ENCODE results near the gene SEZ6L. TPM values are rescaled to one million over a fixed set of nuclear protein-coding genes. Genes with fewer than 3 reads are reported as not detected.

SEZ6L gene
- under 1 TPM in 1 of 2 donors, not detected in 1; 0.14 TPM for total RNA-seq

- Mint-ChIP-seq H3K36me3 (peaks cover 7 to 10% of the 10 kb centered on the region in 2 donors), H3K27ac (no peak within 1 kb of the TSS), H3K9me3 (no peaks in the 10 kb centered on the region)
- ATAC-seq (no peak), DNase-seq (ENCODE audit: low spot score in 2 of 2) (no peak)
These were observed at the start of gene SEZ6L for GRCh38 chr22:26169315-26170111. Gene SEZ6L (plus strand): TSS chr22:26169462. CDS start chr22:26169670, 208 bp downstream.

GRCh38 chr22:26122920-26123468 lies 46.3 kb upstream of the SEZ6L start:
- DNase-seq (ENCODE audit: low spot score in 2 of 2) (no peak), ATAC-seq (no peak)
- Mint-ChIP-seq H3K36me3 (no peaks in the 10 kb centered on the region), H3K27ac (no peak overlapping the region), H3K9me3 (no peaks in the 10 kb centered on the region)

- H3K27ac Mint-ChIP-seq = no peak overlapping the region
These were observed 44.1 kb upstream of the SEZ6L start for GRCh38 chr22:26124991-26125725.

GRCh38 chr22:26127126-26127525 lies 42.1 kb upstream of the SEZ6L start:
- Mint-ChIP-seq H3K9me3 (no peaks in the 10 kb centered on the region), H3K36me3 (no peaks in the 10 kb centered on the region), H3K27ac (no peak overlapping the region)
- ATAC-seq (no peak), DNase-seq (ENCODE audit: low spot score in 2 of 2) (no peak)

More at GRCh38 chr22:26124991-26125725, 44.1 kb upstream of the SEZ6L start:
- DNase-seq (ENCODE audit: low spot score in 2 of 2) (no peak), ATAC-seq (no peak)
- Mint-ChIP-seq H3K36me3 (no peaks in the 10 kb centered on the region), H3K9me3 (no peaks in the 10 kb centered on the region)

DNA sequence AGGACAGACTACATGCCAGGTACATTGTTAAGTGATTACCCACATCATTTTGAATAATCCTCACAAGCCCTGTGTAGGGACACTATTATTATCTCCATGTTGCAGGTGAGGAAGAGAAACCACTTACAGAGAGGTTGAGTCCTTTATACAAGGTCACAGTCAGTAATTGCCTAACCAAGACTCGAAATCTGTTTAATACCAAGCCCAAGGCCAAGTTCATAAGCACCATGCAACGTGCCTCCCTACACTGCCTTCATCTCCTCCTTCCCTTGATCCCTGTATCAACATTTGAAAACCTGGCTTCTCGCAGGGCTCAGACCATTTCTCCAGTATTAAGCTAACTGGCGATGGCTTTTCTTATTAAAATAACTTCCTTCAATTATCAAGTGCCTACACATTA lies 41.7 kb upstream of the SEZ6L start:
- H3K9me3 Mint-ChIP-seq = no peaks in the 10 kb centered on the region
- ATAC-seq (no peak), DNase-seq (ENCODE audit: low spot score in 2 of 2) (no peak)
- H3K36me3 Mint-ChIP-seq = no peaks in the 10 kb centered on the region
- no peak overlapping the region for H3K27ac Mint-ChIP-seq

DNA sequence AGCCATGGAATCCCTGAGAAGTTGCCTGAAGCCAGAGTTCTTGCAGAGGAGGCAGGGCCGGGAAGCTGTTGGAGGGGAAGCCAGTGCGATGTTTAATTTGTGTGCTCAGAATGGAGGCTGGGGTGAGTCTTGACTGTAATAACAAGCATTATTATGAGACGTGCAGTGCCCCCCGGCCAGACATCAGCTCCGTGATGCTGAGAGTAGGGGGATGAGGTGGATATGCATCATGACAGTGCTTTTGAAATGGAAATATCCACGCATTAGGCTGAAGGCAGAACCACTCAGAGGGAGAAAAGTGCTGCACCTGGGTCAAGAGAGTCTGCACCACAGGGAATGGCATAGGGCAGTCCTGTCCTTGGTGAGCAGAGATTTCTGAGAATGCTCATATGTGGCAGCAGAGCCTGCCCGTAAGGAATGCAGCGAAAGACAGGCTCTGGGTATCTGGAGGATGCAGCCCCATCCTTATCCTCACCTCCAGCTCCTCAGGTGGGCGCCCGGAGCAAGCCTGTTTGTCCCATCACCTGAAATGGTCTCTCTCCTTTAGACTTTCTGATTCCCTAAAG lies 37.6 kb upstream of the SEZ6L start:
- H3K9me3 Mint-ChIP-seq = no peaks in the 10 kb centered on the region
- no peaks in the 10 kb centered on the region for H3K36me3 Mint-ChIP-seq
- no peak for ATAC-seq
- no peak overlapping the region for H3K27ac Mint-ChIP-seq
- no peak for DNase-seq (ENCODE audit: low spot score in 2 of 2)

DNA sequence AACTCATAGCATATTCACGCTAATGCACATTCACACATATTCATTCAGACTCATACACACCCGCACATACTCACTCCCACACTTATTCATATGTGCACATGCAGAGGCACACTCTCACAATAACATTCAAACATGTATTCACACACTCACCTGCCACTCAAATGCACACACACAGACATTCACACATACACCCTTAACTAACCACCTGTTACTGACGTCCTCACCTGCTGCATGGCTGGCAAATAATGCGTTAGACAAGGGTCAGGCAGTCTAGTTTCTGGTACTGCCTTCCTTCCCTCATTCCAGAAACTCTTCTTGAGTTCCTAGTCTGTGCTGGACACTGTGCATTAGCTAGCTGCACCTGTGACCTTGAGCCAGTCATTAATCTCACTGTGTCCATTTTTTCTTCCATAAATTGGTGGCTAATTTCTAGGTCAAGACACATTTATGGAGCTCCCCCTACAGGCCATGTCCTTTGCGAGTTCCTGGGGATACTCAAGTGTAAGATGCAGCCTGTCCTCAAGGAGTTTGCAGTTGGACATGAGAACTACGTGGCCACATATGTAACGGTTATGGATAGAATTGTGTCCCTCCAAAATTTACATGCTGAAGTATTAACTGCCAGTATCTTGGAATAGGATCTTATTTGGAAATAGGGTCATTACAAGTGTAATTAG lies 34.5 kb upstream of the SEZ6L start:
- ATAC-seq = no peak
- no peak overlapping the region for H3K27ac Mint-ChIP-seq
- H3K36me3 Mint-ChIP-seq = no peaks in the 10 kb centered on the region
- no peaks in the 10 kb centered on the region for H3K9me3 Mint-ChIP-seq
- DNase-seq (ENCODE audit: low spot score in 2 of 2) = no peak

DNA sequence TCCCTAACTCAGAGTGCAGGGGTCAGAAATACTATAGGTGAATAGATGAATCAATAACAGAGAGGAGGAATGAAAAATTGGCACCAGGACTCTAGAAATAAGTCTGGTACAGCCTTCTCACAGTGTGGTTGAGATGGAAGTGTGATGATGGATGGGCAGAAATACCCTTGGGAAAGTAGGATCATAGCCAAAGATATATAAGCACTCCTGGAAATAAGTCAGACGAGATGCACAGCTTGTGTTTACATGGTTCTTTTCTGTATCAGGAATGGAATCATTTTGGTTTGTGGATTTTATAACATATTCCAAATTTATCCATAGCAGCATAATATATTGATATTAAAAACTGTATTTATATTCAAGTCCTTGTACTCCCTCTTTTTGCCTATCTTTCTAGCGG lies 33.5 kb upstream of the SEZ6L start:
- no peaks in the 10 kb centered on the region for H3K9me3 Mint-ChIP-seq
- no peak overlapping the region for H3K27ac Mint-ChIP-seq
- ATAC-seq = no peak
- no peak for DNase-seq (ENCODE audit: low spot score in 2 of 2)
- no peaks in the 10 kb centered on the region for H3K36me3 Mint-ChIP-seq

DNA sequence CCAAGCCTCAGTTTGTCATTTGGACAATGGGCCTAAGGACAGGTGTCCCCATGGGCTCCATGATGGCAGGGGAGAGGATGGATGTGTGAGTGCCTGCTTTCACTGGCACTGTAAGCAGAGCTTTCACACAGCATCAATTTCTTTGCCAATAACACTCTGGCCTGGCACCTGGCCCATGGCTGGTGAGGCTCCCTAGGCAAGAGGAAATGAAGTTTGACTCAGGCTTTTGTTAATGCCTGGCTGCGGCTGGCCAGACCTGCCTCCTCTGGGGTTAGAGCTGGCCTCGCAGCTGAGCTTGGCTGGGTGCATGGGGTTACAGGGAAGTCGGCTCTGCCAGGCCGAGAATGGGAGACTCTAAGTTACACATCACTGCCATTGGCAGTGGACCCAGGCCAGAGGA lies 30.0 kb upstream of the SEZ6L start:
- Mint-ChIP-seq H3K36me3 (no peaks in the 10 kb centered on the region), H3K9me3 (peaks cover 0 to 4% of the 10 kb centered on the region in 2 donors), H3K27ac (no peak overlapping the region)
- ATAC-seq (no peak), DNase-seq (ENCODE audit: low spot score in 2 of 2) (no peak)

DNA sequence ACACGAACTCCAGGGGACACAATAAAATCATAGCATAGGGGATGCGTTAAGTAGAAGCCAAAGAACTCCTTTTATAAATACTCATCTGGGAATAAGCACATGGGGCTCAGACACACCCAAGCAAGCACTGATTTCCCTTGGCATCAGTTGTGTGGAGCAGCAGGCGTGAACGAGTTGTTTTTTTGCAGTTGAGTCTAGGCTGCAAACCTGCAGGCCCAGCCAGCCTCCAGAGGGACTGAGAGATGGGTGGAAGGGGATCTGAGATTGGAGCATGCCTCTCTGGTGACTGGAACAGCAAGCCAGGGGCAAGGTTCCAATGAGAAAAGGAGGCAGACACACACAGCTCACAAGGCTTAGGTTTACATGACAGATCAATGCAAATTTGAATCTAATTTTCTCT lies 27.4 kb upstream of the SEZ6L start:
- no peak for DNase-seq (ENCODE audit: low spot score in 2 of 2)
- no peak for ATAC-seq
- H3K36me3 Mint-ChIP-seq = no peaks in the 10 kb centered on the region
- H3K27ac Mint-ChIP-seq = no peak overlapping the region
- peaks cover 0 to 4% of the 10 kb centered on the region in 2 donors for H3K9me3 Mint-ChIP-seq

DNA sequence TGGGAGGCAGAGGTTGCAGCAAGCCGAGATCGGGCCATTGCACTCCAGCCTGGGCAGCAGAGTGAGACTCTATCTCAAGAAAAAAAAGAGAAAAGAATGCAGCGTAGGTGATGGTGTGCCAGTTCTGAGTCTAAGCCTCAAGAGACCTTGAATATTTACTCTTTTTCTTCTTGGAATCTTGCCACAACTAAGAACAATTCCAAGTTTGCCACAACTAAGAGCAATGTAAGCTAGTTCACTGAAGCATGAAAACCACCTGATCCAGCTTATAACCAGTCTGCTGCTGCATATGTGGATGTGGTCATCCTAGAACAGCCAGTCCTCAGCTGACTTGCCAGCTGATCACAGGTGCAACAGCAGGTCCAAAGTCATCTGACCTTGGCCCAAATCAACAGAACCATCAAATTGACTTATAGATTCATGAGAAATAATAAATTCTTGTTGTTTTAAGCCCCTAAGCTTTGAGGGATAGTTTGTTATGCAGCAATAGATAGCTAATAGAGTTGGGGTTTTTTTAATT lies 25.4 kb upstream of the SEZ6L start:
- H3K36me3 Mint-ChIP-seq = no peaks in the 10 kb centered on the region
- H3K27ac Mint-ChIP-seq = no peak overlapping the region
- DNase-seq (ENCODE audit: low spot score in 2 of 2) (no peak), ATAC-seq (no peak)
- H3K9me3 Mint-ChIP-seq = peaks cover 0 to 4% of the 10 kb centered on the region in 2 donors

- no peak for ATAC-seq
- peaks cover 3 to 6% of the 10 kb centered on the region in 2 donors for H3K9me3 Mint-ChIP-seq
- H3K27ac Mint-ChIP-seq = no peak overlapping the region
- DNase-seq (ENCODE audit: low spot score in 2 of 2) = no peak
- H3K36me3 Mint-ChIP-seq = no peaks in the 10 kb centered on the region
These were observed 9.4 kb upstream of the SEZ6L start for GRCh38 chr22:26159886-26160285.

DNA sequence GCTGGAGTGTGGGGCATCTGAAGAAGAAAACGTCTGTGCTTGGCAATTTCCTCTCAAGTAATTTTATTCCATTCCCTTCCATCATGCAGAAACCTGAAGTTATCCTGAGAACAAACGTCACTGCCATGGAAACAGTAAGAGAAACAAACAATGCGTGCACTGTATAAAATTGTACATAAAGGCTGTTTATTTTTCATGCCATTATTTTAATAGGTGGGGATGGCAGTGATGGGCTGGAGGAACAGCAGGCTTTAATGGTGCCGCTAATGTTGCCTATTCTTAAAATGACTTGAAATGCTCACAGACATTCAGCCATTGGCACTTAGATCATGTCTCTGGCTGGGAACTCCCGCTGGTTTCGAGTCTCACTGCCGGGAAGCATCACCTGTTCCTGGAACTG lies 7.5 kb upstream of the SEZ6L start:
- Mint-ChIP-seq H3K36me3 (no peaks in the 10 kb centered on the region), H3K27ac (no peak overlapping the region), H3K9me3 (peaks cover 3 to 6% of the 10 kb centered on the region in 2 donors)
- no peak for DNase-seq (ENCODE audit: low spot score in 2 of 2)
- ATAC-seq = no peak

- peaks cover under 1 to 6% of the 10 kb centered on the region in 2 donors for H3K9me3 Mint-ChIP-seq
- no peak overlapping the region for H3K27ac Mint-ChIP-seq
- ATAC-seq = no peak
These were observed 6.3 kb upstream of the SEZ6L start for GRCh38 chr22:26162926-26163325.

GRCh38 chr22:26164174-26164573 lies 5.1 kb upstream of the SEZ6L start:
- ATAC-seq (no peak), DNase-seq (ENCODE audit: low spot score in 2 of 2) (no peak)
- peaks cover 5 to 7% of the 10 kb centered on the region in 2 donors for H3K36me3 Mint-ChIP-seq
- H3K9me3 Mint-ChIP-seq = peaks cover 0 to under 1% of the 10 kb centered on the region in 2 donors
- H3K27ac Mint-ChIP-seq = no peak overlapping the region

More at GRCh38 chr22:26162926-26163325, 6.3 kb upstream of the SEZ6L start:
- no peak for DNase-seq (ENCODE audit: low spot score in 2 of 2)
- H3K36me3 Mint-ChIP-seq = no peaks in the 10 kb centered on the region

GRCh38 chr22:26168330-26168851 lies 871 bp upstream of the SEZ6L start:
- no peak for DNase-seq (ENCODE audit: low spot score in 2 of 2)
- no peak overlapping the region for H3K27ac Mint-ChIP-seq
- no peaks in the 10 kb centered on the region for H3K9me3 Mint-ChIP-seq
- peaks cover 7 to 10% of the 10 kb centered on the region in 2 donors for H3K36me3 Mint-ChIP-seq
- ATAC-seq = no peak
